Measurements from ENCODE around the gene CRTAC1.

DNA sequence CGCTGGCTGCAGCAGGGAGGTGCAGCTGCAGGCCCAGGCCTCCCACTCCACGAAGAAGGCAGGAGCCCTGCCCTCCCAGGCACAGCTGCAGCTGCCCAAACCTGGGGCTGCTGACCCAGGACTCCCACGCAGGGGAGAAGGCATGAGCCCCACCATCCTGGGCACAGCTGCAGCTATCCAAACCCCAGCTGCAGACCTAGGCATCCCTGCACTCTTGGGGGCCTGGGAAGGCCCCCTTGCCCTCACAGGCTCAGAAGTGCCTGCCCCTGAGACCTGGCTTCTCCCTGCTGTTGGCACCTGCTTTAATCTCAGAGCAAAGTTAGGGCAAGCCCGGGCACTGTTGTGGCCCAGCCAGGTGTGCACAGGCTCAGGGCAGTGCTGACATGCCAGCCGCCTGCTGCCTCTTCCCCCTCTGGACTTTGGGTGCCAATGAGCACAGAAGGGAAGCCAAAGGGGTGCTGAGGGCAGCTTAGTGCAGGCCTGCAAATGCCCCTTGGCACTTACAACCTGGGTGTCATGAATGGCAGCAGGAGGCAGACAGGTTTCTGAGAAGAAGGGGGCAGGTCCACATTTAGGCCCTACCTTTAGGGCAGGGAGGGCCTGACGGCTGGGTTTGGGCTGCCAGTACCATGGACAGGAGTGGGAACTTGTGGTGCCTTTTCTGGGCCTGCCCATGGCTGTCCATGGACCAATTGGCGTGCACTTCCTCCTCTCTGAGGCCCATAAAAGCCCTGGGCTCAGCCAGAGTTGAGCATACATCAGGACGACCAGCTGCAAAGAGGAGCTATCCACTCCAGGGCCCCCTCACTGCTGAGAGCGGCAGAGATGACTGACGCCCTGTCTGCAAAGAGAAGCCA lies 31.1 kb downstream of the CRTAC1 start:
- TF ChIP-seq, protein P1, sequence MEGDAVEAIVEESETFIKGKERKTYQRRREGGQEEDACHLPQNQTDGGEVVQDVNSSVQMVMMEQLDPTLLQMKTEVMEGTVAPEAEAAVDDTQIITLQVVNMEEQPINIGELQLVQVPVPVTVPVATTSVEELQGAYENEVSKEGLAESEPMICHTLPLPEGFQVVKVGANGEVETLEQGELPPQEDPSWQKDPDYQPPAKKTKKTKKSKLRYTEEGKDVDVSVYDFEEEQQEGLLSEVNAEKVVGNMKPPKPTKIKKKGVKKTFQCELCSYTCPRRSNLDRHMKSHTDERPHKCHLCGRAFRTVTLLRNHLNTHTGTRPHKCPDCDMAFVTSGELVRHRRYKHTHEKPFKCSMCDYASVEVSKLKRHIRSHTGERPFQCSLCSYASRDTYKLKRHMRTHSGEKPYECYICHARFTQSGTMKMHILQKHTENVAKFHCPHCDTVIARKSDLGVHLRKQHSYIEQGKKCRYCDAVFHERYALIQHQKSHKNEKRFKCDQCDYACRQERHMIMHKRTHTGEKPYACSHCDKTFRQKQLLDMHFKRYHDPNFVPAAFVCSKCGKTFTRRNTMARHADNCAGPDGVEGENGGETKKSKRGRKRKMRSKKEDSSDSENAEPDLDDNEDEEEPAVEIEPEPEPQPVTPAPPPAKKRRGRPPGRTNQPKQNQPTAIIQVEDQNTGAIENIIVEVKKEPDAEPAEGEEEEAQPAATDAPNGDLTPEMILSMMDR (conservative IDR thresholded peaks at IDR 0.05 in 1 of 2, IDR thresholded peaks at IDR 0.05 in 1 of 2; ENCODE audit: extremely low read depth in 1 of 2, insufficient read depth in 1 of 2, low read depth in 1 of 2, low read length in 2 of 2), result no peak
- no peak for TF ChIP-seq EZH2 (IDR thresholded peaks at IDR 0.05; ENCODE audit: borderline replicate concordance, low read length)
